ENCODE data around the gene PATJ.
"Not testable (repeated sequence)": the region's sequence is repeated elsewhere in the genome, so short reads cannot be mapped to it uniquely, and the experiment has no call there.

PATJ gene

DNA sequence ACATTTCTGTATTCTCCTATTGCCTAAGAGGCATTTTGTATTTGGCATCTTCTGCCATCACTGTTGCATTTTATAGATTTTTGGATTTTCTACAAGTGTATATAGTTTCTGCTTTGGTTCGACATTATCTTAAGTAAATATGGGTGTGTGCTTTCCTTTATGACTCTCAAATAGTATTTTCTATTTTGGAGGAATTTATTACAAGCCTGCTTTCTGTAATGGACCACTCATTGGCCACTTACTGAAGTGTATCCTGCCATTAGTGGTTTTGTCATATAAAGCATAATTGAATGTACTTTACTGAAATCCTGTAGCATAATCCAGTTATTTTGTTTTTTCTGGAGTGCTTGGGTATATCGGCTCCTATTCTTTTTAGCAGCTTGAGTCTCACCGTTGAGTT, 184.3 kb downstream of the PATJ start:
- H3K27ac ChIP-seq: no peak overlapping the region
- TF ChIP-seq, protein P1, sequence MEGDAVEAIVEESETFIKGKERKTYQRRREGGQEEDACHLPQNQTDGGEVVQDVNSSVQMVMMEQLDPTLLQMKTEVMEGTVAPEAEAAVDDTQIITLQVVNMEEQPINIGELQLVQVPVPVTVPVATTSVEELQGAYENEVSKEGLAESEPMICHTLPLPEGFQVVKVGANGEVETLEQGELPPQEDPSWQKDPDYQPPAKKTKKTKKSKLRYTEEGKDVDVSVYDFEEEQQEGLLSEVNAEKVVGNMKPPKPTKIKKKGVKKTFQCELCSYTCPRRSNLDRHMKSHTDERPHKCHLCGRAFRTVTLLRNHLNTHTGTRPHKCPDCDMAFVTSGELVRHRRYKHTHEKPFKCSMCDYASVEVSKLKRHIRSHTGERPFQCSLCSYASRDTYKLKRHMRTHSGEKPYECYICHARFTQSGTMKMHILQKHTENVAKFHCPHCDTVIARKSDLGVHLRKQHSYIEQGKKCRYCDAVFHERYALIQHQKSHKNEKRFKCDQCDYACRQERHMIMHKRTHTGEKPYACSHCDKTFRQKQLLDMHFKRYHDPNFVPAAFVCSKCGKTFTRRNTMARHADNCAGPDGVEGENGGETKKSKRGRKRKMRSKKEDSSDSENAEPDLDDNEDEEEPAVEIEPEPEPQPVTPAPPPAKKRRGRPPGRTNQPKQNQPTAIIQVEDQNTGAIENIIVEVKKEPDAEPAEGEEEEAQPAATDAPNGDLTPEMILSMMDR (conservative IDR thresholded peaks at IDR 0.05): no peak

DNA sequence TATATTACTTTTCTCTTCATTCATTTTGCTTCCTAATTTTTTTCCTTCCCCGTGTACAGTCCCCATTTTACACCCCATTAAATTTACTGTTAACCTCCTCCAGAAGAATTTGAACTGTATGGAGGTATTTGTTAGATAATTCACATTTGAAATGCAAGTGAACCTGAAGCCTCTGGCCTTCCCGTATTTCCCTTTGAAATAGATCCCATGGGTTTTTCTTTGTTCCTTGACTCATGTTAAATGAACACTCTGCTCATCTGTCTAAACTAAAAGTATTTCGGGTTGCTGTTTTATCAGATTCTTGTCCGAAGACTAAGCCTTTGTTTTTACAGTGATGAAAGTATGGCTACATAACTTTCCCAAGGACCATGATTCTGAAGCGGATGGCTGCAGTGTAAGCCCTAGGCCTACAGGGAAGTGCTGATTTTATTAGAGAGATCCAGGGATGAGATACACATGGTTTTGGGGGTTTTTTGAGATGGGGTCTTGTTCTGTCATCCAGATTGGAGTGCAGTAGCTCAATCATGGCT, 187.9 kb downstream of the PATJ start:
- H3K27ac ChIP-seq: no peak overlapping the region
- TF ChIP-seq, protein P1 (conservative IDR thresholded peaks at IDR 0.05): no peak

DNA sequence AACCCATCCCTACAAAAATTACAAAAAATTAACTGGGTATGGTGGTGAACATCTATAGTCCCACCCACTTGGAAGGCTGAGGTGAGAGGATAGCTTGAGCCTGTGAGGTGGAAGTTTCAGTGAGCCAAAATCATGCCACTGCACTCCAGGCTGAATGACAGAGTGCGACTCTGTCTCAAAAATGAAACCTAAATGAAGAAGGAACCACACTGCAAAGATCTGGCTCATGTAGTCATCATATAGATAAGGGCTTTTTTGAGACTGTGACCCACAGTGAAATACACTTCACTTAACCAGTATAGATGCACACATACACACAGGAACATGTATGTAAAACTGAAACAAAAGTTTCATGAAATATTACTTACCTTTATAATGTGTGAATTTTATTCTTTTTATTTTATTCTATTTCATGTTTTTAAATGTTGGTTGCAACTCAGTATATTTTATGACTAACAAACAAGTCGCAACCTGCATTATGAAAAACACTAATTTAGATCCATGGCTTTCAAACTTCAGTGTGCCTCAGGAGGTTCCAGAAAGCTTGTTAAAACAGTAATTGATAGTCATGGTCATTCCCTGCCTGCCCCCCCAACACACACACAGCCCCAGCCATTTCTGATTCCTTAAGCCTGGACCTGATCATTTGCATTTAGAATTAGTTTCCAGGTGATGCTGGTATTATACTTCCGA, 189.5 kb downstream of the PATJ start:
- no peak overlapping the region for H3K27ac ChIP-seq
- TF ChIP-seq, protein P1 (conservative IDR thresholded peaks at IDR 0.05): no peak

DNA sequence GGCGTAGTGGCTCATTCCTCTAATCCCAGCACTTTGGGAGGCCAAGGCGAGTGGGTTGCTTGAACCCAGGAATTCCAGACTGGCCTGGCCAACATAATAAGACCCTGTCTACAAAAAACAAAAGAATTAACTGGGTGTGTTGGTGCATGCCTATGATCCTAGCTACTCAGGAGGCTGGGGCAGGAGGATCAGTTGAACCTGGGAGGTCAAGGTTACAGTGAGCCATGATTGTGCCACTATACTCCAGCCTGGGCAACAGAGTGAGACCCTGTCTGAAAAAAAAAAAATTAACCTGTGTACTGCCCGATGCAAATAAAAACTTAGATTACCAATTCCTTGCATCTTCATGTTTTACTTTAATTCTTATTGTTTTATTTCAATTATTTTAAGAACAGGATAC, 193.2 kb downstream of the PATJ start:
- no peak overlapping the region for H3K27ac ChIP-seq
- TF ChIP-seq, protein P1 (conservative IDR thresholded peaks at IDR 0.05): no peak

DNA sequence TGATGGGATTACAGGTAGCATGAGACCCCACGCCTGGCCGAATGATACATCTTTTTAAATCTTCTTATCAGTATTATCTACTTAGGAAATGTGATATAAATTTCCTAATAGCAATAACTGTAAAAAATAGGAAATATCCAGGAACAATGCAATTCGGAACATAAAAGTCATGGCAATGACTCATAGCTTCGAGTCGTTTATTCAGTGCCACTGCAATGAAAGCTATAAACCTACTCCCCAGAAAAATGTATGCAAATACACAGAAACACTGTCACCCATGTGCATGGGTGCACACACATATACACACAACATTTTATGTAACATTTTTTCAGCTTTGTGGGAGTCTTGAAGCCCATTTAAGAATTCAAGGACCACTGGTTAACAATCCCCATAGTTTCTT, 194.6 kb downstream of the PATJ start:
- no peak overlapping the region for H3K27ac ChIP-seq
- TF ChIP-seq, protein P1 (conservative IDR thresholded peaks at IDR 0.05): no peak

DNA sequence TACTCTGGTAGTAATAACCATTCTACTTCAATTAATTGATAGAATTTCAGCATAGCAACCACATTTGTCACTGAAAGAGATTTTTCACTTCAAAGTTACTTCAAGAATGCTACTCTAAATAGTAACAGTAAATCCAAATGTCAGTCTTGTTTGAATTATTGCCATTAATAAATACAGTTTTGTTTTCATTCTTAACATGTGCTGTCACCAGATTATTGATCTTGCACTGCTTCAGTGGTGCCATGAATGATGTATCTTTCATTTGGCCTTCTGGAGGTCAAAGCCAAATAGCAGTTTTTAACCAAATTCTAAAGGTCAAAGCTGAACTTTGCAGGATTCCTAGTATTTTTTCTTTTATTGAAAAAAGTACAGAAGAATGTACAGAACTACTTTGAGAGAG, 199.5 kb downstream of the PATJ start:
- no peak overlapping the region for H3K27ac ChIP-seq
- TF ChIP-seq, protein P1 (conservative IDR thresholded peaks at IDR 0.05): no peak

DNA sequence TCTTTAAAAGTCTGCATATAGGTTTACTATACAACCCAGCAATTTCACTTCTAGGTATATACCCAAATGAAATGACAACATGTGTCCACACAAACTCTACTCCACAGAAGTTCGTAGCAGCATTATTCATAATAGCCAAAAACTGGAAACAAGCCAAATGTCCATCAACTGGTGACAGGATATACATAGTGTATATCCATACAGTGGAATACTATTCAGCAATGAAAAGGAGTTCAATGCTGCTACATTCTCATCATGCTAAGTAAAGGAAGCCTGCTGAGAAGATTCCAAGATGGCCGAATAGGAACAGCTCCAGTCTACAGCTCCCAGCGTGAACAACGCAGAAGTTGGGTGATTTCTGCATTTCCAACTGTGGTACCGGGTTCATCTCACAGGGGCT, 200.6 kb downstream of the PATJ start:
- TF ChIP-seq, protein P1 (conservative IDR thresholded peaks at IDR 0.05): no peak
- no peak overlapping the region for H3K27ac ChIP-seq

DNA sequence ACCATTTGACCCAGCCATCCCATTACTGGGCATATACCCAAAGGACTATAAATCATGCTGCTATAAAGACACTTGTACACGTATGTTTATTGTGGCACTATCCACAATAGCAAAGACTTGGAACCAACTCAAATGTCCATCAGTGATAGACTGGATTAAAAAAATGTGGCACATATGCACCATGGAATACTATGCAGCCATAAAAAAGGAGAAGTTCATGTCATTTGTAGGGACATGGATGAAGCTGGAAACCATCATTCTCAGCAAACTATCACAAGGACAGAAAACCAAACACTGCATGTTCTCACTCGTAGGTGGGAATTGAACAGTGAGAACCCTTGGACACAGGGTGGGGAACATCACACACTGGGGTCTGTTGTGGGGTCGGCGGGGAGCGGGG, 206.4 kb downstream of the PATJ start:
- not testable (repeated sequence) for H3K27ac ChIP-seq

Data from VCaP (cell line).